Measurements from ENCODE around the gene NAA38. TPM values are rescaled to one million over a fixed set of nuclear protein-coding genes. Genes with fewer than 3 reads are reported as not detected.

The NAA38 gene
- total RNA-seq, 1 experiment from 2014 or later: 103 TPM

- peak; percentile 66 to 88 (median 74) for TF ChIP-seq CTCF (IDR thresholded peaks at IDR 0.05 in 2 of 3, conservative IDR thresholded peaks at IDR 0.05 in 1 of 3; ENCODE audit: borderline replicate concordance in 1 of 3, insufficient read depth in 1 of 3, low read depth in 2 of 3, low read length in 2 of 3)
- no peak for TF ChIP-seq ZNF274 (IDR thresholded peaks at IDR 0.05; ENCODE audit: low read depth, low read length)
Observed at GRCh38 chr17:7862692-7863437, 5.5 kb upstream of the NAA38 start (continued).

- Histone ChIP-seq H3K9ac (ENCODE audit: low read length) (peak overlapping the region; percentile 93), H3K9me3 (ENCODE audit: control insufficient read depth in 1 of 2, insufficient read depth in 1 of 2, low read depth in 1 of 2, low read length in 2 of 2) (no peaks in the 10 kb centered on the region), H3K27ac (ENCODE audit: low read depth, low read length) (peak overlapping the region; percentile 92), H3K36me3 (ENCODE audit: control insufficient read depth in 1 of 2, insufficient read depth in 2 of 2, low read length in 2 of 2) (peaks cover 8 to 21% of the 10 kb centered on the region in 2 experiments; a peak in 3 of 4 replicates), H4K20me1 (ENCODE audit: insufficient read depth) (no peaks in the 10 kb centered on the region), H2AFZ (ENCODE audit: low read depth, low read length, poor library complexity, severe bottlenecking) (no peak overlapping the region), H3K27me3 (ENCODE audit: insufficient read depth, low read length) (no peaks in the 10 kb centered on the region), H3K4me1 (ENCODE audit: control insufficient read depth in 1 of 2, insufficient read depth in 2 of 2, low read length in 2 of 2) (peaks cover 10 to 26% of the 10 kb centered on the region in 2 experiments), H3K4me3 (replicated peaks in 1 of 2; ENCODE audit: low read depth in 1 of 2, low read length in 2 of 2) (peak overlapping the region; percentile 67 to 94), H3K9me2 (ENCODE audit: insufficient read depth) (no peaks in the 10 kb centered on the region), H3K4me2 (ENCODE audit: low read length) (peak overlapping the region; percentile 99), H3K79me2 (ENCODE audit: insufficient read depth, low read length) (peaks cover 42% of the 10 kb centered on the region)
- ATAC-seq (no peak), DNase-seq (ENCODE audit: low read depth, low spot score) (no peak)
- RAD21 ChIA-PET (ENCODE audit: low non-redundant PET in 1 of 2, low total read pairs in 2 of 2, uncharacterized antibody in 2 of 2, unreplicated experiment in 2 of 2): no interaction called here
- intact Hi-C loops (cut with micrococcal nuclease): no loop called here
- CTCF ChIA-PET: interaction anchor here (0.8 to 1.4 kb wide), 3 partner anchors 34 to 131 kb away, joined by 3 to 4 read pairs (median 3); no protein-coding TSS in a partner anchor
- BruUV-seq (replicated peaks): no TSS peak
- POLR2A ChIA-PET: no interaction called here
- TF ChIP-seq SP1 (IDR thresholded peaks at IDR 0.05; ENCODE audit: low read depth) (no peak), ATF3 (IDR thresholded peaks at IDR 0.05) (no peak), ZNF274 (IDR thresholded peaks at IDR 0.05; ENCODE audit: low read depth, low read length) (no peak)
Observed at GRCh38 chr17:7859028-7859427, 1.7 kb upstream of the NAA38 start.

Measured in HCT116 (cell line).